Activated CD4-positive, alpha-beta T cell treated with anti-CD3 and anti-CD28 coated beads, Interleukin-2, amount 50 U/mL, for 24 hours (primary cell): ENCODE data around the gene RCBTB2.
"Not testable (repeated sequence)": the region's sequence is repeated elsewhere in the genome, so short reads cannot be mapped to it uniquely, and the experiment has no call there.

Source experiments
- DNase-seq, 2 donors: peaks; one replicate each; pipeline ENCODE4 v3.0.0-alpha.2; 2020; ENCODE audit warnings: low read depth in 1 of 2, low spot score in 1 of 2

The RCBTB2 gene

DNA sequence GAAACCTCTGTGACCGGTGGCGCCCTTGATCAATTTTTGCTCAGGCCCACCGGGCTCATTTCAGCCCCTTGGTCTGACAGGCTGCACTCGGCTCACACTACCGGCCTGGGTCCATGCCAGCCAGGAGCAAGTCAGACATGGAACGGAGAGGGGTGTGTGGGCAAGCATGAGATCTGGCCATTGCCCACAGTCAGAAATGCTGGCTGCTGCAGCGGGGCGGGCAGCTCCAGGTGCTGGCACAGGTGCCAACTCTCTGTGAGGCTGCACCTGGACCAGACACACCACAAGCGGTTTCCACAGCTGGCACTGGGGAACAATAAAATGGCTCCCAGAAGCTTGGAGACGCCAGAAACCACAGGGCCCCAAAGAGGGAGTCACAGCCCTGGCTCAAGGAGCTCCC, 76.3 kb downstream of the RCBTB2 start:
- DNase-seq: no peak

DNA sequence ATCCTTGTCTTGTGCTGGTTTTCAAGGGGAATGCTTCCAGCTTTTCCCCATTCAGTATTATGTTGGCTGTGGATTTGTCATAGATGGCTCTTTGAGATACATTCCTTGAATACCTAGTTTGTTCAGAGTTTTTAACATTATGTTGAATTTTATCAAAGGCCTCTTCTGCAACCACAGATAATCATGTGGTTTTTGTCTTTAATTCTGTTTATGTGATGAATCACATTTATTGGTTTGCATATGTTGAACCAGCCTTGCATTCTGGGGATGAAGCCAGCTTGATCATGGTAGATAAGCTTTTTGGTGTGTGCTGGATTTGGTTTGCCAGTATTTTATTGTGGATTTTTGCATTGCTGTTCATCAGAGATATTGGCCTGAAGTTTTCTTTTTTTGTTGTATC, 81.7 kb downstream of the RCBTB2 start:
- DNase-seq: not testable (repeated sequence)

GRCh38 chr13:48449656-48450055, 83.2 kb downstream of the RCBTB2 start:
- no peak for DNase-seq

DNA sequence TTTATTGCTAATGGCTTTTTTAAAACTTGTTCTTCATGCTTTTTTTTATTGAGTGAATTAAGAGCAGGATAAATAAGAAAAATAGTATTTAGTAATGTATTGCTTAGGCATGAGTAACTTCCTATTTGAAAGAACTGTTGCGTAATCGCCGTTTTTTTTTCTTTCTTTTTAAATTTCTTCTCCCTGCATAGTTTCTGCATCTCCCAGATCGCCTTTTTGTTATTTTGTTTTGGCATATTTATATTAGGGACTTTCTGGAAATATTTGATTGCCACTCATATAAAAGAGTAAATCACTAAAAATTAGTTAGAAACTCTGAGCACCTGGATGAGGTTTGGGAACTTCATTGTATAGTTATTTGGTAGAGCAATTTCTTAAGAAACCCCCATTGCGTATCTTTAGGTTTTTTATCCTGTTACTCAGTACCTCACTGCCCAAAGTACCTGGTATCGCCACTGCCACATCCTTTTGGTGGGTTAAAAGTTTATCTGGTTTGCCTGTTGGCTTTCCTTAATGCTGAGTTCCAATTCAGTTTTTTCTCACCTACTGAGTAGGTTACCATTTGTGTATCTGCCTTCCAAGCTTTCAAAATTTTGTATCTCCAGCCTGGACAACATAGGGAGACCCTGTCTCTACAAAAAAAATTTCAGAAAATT, 83.8 kb downstream of the RCBTB2 start:
- DNase-seq: no peak

DNA sequence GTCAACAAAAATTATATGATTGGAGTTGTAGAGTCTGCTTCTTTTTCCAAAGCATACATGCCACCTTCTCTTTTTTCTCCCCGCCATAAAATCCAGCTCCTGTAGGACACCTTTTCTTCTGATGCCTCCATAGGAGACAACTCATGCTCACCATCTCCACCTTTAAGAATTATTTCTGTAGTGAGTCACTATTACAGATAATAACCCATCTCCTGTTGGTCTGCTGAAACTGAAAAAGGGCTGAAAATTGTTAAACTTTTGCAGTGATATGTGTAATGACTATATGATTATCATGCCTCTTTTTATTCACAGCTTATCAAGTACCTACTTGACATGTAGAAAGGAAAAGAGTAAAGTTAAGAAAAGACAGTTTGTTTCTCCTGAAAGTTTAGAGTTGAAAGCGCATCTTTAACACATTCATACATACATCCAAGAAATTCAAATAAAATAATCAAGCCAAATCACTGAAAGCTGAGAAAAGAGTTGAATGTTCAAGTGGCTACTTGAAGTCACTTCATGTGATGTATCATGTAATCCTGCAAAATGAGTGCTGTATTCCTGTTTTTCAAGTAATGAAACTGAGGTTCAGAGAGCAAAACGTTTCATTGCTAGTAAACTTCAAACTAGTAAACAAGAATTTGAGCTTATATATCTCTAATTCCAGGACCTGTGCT, 84.5 kb downstream of the RCBTB2 start:
- no peak for DNase-seq

DNA sequence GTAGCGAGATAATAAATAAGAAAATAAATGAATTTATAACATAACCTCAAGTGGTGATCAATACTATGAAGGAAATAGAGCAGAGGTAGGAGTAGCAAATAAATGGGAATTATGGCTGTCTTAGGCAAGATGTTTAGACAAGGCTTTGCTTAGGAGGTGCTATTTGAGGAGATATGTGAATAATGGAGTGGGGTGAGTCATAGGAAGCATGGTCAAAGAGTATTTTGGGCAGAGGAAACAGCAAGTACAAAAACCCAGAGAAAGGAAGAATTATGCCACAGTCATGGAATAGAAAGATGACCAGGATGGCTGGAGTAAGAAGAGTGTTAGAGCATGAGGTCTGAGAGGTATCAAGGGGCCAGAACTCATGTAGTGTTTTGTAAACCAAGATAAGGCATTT, 86.4 kb downstream of the RCBTB2 start:
- no peak for DNase-seq

DNA sequence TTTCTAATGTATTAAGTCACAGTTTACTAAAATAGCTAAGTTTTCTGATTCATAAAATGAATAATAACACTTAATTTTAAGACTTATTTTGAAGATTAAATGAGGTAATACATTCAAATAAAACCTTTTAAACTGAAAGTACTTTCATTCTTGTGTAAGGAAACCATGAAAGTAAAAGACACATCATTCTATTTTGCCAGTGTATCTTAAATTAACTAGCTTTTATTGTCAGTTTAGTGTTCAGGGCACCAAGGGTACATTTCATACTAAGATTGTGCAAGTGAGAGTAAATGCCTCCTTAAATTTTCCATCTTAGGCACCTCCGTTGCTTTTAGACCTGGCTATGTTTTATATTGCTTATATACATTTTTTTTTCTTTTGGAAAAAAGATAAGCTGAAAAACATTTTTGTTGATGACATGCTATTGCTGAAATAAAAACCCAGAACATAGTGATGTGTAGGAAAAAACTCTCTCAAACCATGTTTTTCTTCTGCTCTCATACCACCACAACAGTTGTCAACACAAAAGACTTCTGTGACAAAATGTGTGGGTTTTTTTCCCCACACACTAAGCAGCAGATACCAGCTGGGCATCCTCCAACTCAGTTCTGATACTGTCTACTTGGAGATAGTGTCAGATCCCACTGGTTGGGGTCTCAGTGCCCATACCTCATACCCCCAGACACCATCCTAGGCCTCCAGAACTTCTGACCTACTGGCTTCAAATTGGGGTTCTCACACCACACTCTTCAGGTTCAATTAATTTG, 89.3 kb downstream of the RCBTB2 start:
- DNase-seq: no peak
